Endometrial microvascular endothelial cells (primary cell): ENCODE data around the gene PRDM4. TPM values are rescaled to one million over a fixed set of nuclear protein-coding genes. Genes with fewer than 3 reads are reported as not detected.
"Not testable (repeated sequence)": the region's sequence is repeated elsewhere in the genome, so short reads cannot be mapped to it uniquely, and the experiment has no call there.

Experiments used
- in situ Hi-C: cut with HindIII; loops from 2 replicates; pipeline ENCODE4 v1.10.0; 2017; ENCODE audit warnings: low sequenced_read_pairs, low pct_unique_long_range_greater_than_20kb; ENCODE audit errors: inconsistent ontology term
- total RNA-seq: library from RNA; depleted of rRNA; stranded (reverse); fragments of >200 nt; gene quantifications from one replicate; pipeline ENCODE4 v1.2.3, GENCODE V29; 2015; ENCODE audit errors: inconsistent ontology term

Gene PRDM4
- total RNA-seq, 1 donor from 2014 or later: 35.1 TPM

- in situ Hi-C loops: no loop called here
Measured at GRCh38 chr12:107715780-107716179, 45.2 kb downstream of the PRDM4 start.

GRCh38 chr12:107705522-107705921, 55.4 kb downstream of the PRDM4 start:
- in situ Hi-C loops: not testable (repeated sequence)

- in situ Hi-C loops: no loop called here
Measured at GRCh38 chr12:107704041-107704440, 56.9 kb downstream of the PRDM4 start.

GRCh38 chr12:107702106-107702505, 58.8 kb downstream of the PRDM4 start:
- in situ Hi-C loops: no loop called here

GRCh38 chr12:107695772-107696171, 65.2 kb downstream of the PRDM4 start:
- in situ Hi-C loops: not testable (repeated sequence)

GRCh38 chr12:107685360-107686248, 75.3 kb downstream of the PRDM4 start, which contains the start of gene PWP1:
Gene PWP1, plus strand, starts transcription at chr12:107685799. Its CDS starts 101 bp downstream, at chr12:107685900.
- in situ Hi-C loops: no loop called here

GRCh38 chr12:107684990-107685359, 76.0 kb downstream of the PRDM4 start:
- in situ Hi-C loops: no loop called here

- in situ Hi-C loops: no loop called here
Measured at GRCh38 chr12:107684029-107684795, 76.7 kb downstream of the PRDM4 start.

Other genes with a start within 250 kb of the PRDM4 start
- gene PWP1, start 75.3 kb downstream of the PRDM4 start, total RNA-seq: 112 TPM
- not detected for gene ASCL4, start 13.6 kb upstream of the PRDM4 start, total RNA-seq